Activated B cell treated with CpG ODN at 0.5 μM for 24 hours (primary cell): ENCODE measurements around the gene NAP1L1. TPM values are rescaled to one million over a fixed set of nuclear protein-coding genes. Genes with fewer than 3 reads are reported as not detected.

ENCODE experiments used
- ATAC-seq: fragments of 200-7000 bp; cut with Tn5 transposase; one replicate; pipeline ENCODE4 v1.10.0; 2021; ENCODE audit warnings: low read depth, mild to moderate bottlenecking, moderate library complexity
- CTCF ChIA-PET: fragments of 350-600 bp; sonication (Branson Sonifier 250); formaldehyde crosslinking; loops from one replicate; lab custom pipeline; 2021; ENCODE audit warnings: antibody characterized with exemption; lab: Charles Lee
- POLR2A ChIA-PET: fragments of 350-600 bp; sonication (Branson Sonifier 250); formaldehyde crosslinking; loops from one replicate; lab custom pipeline; 2021; ENCODE audit warnings: antibody characterized with exemption; lab: Charles Lee
- DNase-seq: peaks from one replicate; pipeline ENCODE4 v3.0.0; 2022
- H3K27ac Mint-ChIP-seq: one replicate; pipeline ENCODE4 v1.8.0; 2020; ENCODE audit warnings: mixed read lengths
- H3K27me3 Mint-ChIP-seq: one replicate; pipeline ENCODE4 v1.8.0; 2021; ENCODE audit warnings: mixed read lengths
- H3K36me3 Mint-ChIP-seq: one replicate; pipeline ENCODE4 v1.8.0; 2021; ENCODE audit warnings: low read depth, mixed read lengths
- H3K4me1 Mint-ChIP-seq: one replicate; pipeline ENCODE4 v1.8.0; 2021; ENCODE audit warnings: mixed read lengths
- H3K4me3 Mint-ChIP-seq: one replicate; pipeline ENCODE4 v1.8.0; 2020; ENCODE audit warnings: mild to moderate bottlenecking, mixed read lengths
- H3K9me3 Mint-ChIP-seq: one replicate; pipeline ENCODE4 v1.8.0; 2020; ENCODE audit warnings: mixed read lengths
- CTCF ChIP-seq: fragments of 200-600 bp; IDR thresholded peaks from one replicate; pipeline ENCODE4 v1.8.0; 2022; ENCODE audit warnings: antibody characterized with exemption, mild to moderate bottlenecking
- intact Hi-C: fragments of 100-400 bp; cut with micrococcal nuclease; formaldehyde crosslinking; loops from one replicate; pipeline ENCODE4 v1.15.1; 2024
- total RNA-seq: library from RNA; stranded (reverse); gene quantifications from 2 replicates; pipeline ENCODE4 v1.2.3, GENCODE V29; 2022

Gene NAP1L1
- total RNA-seq, 1 donor from 2014 or later, result 1,185 TPM

GRCh38 chr12:76003355-76003638 is 81.2 kb downstream of the NAP1L1 start:
- no peaks in the 10 kb centered on the region for H3K36me3 Mint-ChIP-seq
- no peak for DNase-seq
- CTCF ChIA-PET, result no interaction called here

DNA sequence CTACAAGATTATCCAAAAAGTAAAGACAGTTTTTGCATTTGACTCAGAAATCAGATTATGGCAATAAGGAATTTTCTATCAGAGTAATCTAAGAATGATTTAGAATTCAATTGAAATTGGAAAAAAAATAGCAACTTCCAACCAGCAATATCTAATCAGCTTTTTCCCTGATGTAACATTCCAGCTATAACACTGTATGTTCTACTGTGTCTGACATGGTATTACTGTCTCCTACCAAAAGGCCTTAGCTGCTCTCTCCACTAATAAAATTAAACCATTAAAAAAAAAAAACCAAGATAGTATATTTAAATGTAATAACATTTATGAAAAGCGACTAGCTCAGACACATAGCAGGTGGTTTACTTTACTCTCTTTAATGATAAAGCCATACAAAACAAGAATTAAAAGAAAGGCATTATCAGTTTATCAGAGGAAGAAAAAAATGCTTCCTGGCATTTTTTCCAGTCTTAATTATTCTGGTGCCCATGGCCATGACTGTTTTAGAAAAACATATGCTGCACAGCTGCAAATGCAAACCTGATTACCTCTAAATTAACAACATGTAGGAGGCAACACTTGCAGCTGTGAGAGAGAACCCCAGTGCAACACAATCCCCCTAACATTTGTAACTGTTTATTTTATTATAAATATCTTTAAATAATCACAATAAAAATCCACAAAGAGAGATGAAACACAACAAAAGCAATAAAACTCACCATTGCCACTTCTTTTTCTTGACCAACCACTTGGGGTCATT is 81.7 kb downstream of the NAP1L1 start:
- ATAC-seq (no peak), DNase-seq (no peak)
- Mint-ChIP-seq H3K9me3 (peaks cover 4% of the 10 kb centered on the region), H3K4me3 (no peak overlapping the region), H3K4me1 (no peaks in the 10 kb centered on the region), H3K27ac (no peak overlapping the region), H3K36me3 (no peaks in the 10 kb centered on the region), H3K27me3 (peaks cover 9% of the 10 kb centered on the region)
- ChIA-PET POLR2A (no interaction called here), CTCF (no interaction called here)
- no peak for TF ChIP-seq CTCF
- intact Hi-C loops, result no loop called here

More at GRCh38 chr12:76003355-76003638, 81.2 kb downstream of the NAP1L1 start:
- Mint-ChIP-seq H3K27me3 (peaks cover 9% of the 10 kb centered on the region), H3K4me3 (no peak overlapping the region), H3K4me1 (no peaks in the 10 kb centered on the region), H3K27ac (no peak overlapping the region), H3K9me3 (peaks cover 4% of the 10 kb centered on the region)
- intact Hi-C loops, result no loop called here
- ATAC-seq, result no peak
- POLR2A ChIA-PET, result no interaction called here
- TF ChIP-seq CTCF, result no peak

- no peak for ATAC-seq
- no peak for TF ChIP-seq CTCF
- no peaks in the 10 kb centered on the region for H3K36me3 Mint-ChIP-seq
- H3K27me3 Mint-ChIP-seq, result peaks cover 3% of the 10 kb centered on the region
- no peak overlapping the region for H3K27ac Mint-ChIP-seq
- DNase-seq, result no peak
- ChIA-PET CTCF (no interaction called here), POLR2A (no interaction called here)
- intact Hi-C loops, result no loop called here
- no peaks in the 10 kb centered on the region for H3K9me3 Mint-ChIP-seq
- no peak overlapping the region for H3K4me3 Mint-ChIP-seq
- H3K4me1 Mint-ChIP-seq, result no peaks in the 10 kb centered on the region
These were observed 86.0 kb downstream of the NAP1L1 start for GRCh38 chr12:75998292-75999063.

DNA sequence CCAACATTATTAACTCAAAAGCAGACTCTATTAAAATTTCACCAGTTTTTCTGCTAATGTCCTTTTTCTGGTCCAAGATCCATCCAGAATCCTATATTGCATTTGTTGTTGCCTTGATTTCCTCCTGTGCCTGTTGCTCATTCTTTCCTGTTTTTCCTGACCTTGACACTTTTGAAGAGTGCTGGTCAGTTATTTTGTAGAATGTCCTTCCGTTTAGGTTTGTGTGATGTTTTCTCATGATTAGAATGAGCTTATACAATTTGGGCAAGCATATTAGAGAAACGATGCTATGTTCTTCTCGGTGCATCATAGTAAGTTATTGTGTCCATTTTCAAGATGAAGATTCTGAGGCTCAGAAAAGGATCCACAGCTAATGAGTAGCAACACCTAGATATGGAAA is 86.8 kb downstream of the NAP1L1 start:
- ATAC-seq (no peak), DNase-seq (no peak)
- Mint-ChIP-seq H3K36me3 (no peaks in the 10 kb centered on the region), H3K4me3 (no peak overlapping the region), H3K27me3 (no peaks in the 10 kb centered on the region), H3K9me3 (no peaks in the 10 kb centered on the region), H3K27ac (no peak overlapping the region), H3K4me1 (no peaks in the 10 kb centered on the region)
- CTCF ChIA-PET, result no interaction called here
- intact Hi-C loops, result no loop called here
- POLR2A ChIA-PET, result no interaction called here
- no peak for TF ChIP-seq CTCF

GRCh38 chr12:75996861-75997447 is 87.5 kb downstream of the NAP1L1 start:
- no peak for ATAC-seq
- H3K27me3 Mint-ChIP-seq, result peaks cover 6% of the 10 kb centered on the region
- ChIA-PET CTCF (no interaction called here), POLR2A (no interaction called here)
- no peak for DNase-seq
- no peaks in the 10 kb centered on the region for H3K9me3 Mint-ChIP-seq
- no peaks in the 10 kb centered on the region for H3K4me1 Mint-ChIP-seq
- H3K4me3 Mint-ChIP-seq, result no peak overlapping the region
- TF ChIP-seq CTCF, result no peak
- intact Hi-C loops, result no loop called here
- no peaks in the 10 kb centered on the region for H3K36me3 Mint-ChIP-seq
- no peak overlapping the region for H3K27ac Mint-ChIP-seq
